HG02981 (cell line): ENCODE measurements around the gene YWHAQ.
"Not testable (repeated sequence)": the region's sequence is repeated elsewhere in the genome, so short reads cannot be mapped to it uniquely, and the experiment has no call there.

Experiments used
- ATAC-seq: cut with Tn5 transposase; IDR thresholded peaks from one replicate; pipeline ENCODE4 v1.9.1; 2021; ENCODE audit warnings: mild to moderate bottlenecking, moderate library complexity; ENCODE audit not compliant: unreplicated experiment

The YWHAQ gene

DNA sequence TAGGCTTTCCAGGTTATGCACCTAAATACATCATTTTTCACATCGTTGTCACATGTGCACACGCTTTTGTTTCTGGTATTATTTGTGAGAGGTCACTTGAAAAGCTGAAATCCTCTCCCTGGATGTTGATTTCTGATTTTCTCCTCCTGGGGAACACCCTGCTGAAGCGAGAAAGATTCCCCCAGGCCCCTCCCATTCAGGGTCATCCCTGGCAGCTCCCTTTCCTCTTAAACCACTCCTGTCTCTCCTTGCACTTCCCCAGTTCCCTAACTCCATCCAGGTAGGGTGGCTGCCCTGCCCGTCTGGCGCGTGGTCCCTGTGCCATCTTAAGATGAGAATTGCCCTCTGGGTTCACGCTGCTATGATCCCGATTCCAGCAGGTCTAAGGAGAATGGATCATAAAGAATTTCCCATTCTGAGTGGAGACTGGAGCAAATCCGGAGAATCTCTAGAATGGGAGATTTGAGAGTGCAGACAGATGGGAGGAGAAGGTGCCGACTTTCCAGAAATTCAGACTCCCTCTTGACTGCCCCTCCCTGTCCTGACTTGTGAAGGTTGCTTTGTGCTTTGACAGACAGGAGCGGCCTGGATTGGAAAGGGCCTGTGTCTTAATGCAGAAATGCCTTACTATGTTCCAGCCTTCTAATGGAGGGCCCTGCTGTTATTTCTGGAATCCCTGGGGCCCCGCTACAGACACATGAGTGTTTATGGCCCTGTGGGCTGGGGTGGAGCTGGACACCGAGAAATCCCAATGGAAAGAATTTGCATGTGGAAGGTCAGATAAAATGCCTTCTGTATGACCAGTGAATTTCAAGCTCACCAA, 1.3 kb upstream of the YWHAQ start:
- ATAC-seq = no peak

DNA sequence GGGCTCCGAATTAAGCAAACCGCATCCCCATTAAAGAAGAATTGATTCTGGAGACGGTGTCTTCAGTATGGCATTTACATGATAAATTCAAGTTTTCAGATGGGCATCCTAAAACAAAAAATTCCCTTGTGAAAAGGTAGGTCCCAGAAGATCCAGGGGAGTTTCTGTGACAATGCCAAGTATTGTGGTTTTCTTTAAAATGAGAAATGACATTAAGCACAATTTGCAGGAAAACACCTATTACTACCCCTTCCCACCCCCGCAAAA, 689 bp upstream of the YWHAQ start:
- no peak for ATAC-seq

GRCh38 chr2:9630117-9630735, 571 bp downstream of the YWHAQ start:
- peak; percentile 41 for ATAC-seq

DNA sequence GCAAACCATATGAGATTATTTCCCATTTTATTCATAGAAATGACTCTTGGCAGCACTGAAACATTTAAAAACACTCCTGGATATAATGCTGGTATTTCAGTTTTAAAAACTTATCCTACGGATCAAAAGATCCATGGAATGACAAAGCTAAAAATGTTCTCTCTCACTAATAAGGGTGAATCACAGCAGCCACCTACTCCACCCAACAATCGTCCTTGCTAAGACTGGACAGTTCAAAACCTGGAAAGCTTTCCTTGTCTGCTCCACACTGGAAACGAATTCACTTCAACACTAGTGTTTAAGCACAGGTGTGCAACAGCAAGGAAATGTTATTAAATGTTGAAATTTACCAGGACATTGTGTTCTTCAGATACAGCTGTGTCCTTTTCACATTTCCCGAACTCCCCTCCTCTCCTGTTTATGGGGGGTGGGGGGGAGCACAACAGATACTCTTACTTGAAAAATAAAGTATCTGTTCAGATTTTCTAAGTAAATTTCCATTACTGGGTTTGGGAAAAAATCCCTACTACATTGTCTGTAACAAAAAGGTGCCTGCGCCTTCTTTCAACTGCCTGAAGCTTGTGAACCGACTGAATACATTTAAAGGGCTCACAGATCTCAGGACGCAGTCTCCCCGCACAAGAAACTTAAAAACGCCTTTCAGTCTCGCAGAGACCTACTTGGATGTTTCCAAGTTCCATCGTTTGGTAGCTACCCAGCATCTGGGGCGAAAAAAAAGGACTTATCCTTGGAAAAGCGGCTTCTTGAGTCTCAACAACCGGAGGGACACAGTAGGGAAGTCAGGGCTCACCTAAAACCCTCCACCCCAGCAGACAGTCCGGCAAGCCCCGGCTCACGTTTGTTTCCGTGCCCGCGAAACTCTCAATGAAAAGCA, 1.3 kb downstream of the YWHAQ start:
- ATAC-seq = no peak

DNA sequence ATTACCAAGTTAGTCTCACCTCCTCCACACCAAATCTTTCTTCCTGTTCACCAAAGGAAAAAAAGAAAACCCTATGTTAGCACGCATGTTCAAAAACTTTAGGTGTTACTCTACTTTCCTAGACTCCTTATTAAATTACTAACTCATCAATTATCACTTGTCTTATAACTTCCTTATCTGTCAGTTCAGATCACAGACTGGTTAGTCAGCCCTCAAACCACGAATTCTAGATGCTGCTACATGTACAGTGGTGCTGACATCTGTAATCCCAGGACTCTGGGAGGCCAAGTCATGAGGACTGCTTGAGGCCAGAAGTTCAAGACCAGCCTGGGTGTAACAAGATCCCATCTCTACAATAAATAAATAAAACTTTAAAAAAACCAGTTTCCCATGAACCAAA, 3.5 kb downstream of the YWHAQ start:
- ATAC-seq = no peak

GRCh38 chr2:9623151-9623550, 7.6 kb downstream of the YWHAQ start:
- no peak for ATAC-seq

DNA sequence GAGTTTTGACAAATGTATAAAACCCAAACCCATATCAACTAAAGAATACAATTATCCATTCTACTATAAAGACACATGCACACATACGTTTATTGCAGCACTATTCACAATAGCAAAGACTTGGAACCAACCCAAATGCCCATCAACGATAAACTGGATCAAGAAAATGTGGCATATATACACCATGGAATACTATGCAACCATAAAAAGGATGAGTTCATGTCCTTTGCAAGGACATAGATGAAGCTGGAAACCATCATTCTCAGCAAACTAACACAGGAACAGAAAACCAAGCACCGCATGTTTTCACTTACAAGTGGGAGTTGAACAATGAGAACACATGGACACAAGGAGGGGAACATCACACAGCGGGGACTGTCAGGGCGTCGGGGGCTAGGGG, 9.1 kb downstream of the YWHAQ start:
- ATAC-seq = not testable (repeated sequence)

DNA sequence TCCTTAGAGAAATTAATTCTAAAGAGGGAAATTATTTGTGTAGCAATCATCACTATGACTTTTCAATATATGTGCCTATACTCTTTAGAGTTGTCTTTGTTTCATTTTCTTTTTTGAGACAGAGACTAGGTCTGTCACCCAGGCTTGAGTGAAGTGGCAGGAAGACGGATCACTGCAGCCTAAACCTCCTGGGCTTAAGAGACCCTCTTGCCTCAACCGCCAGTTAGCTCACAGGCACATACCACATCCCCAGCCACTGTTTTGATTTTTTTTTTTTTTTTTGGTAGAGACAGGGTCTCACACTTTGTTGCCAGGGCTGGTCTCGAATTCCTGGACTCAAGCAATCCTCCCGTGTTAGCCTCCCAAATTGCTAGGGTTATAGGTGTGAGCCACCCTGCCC, 12.4 kb downstream of the YWHAQ start:
- ATAC-seq = peak; percentile 76

GRCh38 chr2:9617749-9618148, 13.0 kb downstream of the YWHAQ start:
- ATAC-seq = no peak

DNA sequence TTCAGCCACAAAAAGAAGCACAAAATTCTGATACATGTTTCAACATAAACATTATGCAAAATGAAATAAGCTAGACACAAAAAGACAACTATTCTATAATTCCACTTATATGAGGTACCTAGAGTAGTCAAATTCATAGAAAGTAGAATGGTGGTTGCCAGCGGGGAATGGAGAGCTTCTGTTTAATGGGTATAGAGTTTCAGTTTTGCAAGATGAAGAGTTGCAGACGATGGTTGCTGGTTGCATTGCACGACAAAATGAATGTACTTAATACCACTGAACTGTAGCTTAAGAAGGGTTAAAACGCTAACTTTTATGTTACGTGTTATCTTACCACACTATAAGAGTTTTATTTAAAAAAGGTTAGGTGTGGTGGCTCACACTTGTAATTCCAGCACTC, 13.5 kb downstream of the YWHAQ start:
- no peak for ATAC-seq

GRCh38 chr2:9614562-9614961, 16.2 kb downstream of the YWHAQ start:
- ATAC-seq = no peak

- ATAC-seq = no peak
These were observed 17.5 kb downstream of the YWHAQ start for GRCh38 chr2:9613291-9613690.

- not testable (repeated sequence) for ATAC-seq
These were observed 19.3 kb downstream of the YWHAQ start for GRCh38 chr2:9611549-9611912.

- ATAC-seq = no peak
These were observed 19.8 kb downstream of the YWHAQ start for GRCh38 chr2:9610781-9611548.

GRCh38 chr2:9608491-9608890, 22.3 kb downstream of the YWHAQ start:
- ATAC-seq = peak; percentile 6

DNA sequence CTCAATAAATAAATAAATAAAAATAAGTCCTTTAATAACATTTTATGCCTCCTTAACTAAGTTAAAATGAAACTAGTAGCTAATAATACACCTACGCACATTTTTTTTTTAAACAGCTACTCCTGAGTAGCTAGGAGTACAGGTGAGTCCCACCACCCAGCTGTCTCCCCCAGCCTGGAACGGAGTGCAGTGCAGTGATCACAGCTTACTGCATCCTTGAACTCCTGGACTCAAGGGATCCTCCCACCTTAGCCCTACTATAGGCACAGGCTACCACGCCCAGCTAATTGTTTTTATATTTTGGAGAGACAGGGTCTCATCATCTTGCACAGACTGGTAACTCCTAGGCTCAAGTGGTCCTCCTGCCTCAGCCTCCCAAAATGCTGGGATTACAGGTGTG, 28.4 kb downstream of the YWHAQ start:
- ATAC-seq = no peak

DNA sequence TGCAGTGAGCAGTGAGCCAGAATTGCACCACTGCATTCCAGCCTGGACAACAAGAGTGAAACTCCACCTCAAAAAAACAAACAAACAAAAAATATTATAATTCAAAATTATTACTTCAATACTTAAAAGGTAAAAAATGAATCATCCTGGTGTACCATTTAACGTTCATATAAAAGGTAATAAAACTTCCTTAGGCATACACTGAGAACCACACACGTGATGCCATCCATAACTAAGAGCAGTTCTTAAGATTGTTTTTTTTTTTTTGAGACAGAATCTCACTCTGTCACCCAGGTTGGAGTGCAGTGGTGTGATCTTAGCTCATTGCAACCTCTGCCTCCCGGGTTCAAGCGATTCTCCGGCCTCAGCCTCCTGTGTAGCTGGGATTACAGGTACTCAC, 29.4 kb downstream of the YWHAQ start:
- no peak for ATAC-seq

DNA sequence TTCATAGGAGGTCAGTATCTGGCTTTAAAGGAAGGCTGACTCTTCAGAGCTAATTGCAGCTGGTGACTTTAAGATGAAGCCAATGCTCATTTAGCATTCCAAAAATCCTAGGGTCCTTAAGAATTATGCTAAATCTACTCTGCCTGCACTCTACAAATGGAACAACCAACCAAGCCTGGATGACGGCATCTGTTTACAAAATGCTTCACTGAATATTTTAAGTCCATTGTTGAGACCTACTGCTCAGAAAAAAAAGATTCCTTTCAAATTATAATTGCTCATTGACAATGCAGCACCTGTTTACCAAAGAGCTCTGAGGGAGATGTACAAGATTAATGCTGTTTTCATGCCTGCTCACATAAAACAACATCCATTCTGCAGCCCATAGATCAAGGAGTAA, 31.4 kb downstream of the YWHAQ start:
- no peak for ATAC-seq

DNA sequence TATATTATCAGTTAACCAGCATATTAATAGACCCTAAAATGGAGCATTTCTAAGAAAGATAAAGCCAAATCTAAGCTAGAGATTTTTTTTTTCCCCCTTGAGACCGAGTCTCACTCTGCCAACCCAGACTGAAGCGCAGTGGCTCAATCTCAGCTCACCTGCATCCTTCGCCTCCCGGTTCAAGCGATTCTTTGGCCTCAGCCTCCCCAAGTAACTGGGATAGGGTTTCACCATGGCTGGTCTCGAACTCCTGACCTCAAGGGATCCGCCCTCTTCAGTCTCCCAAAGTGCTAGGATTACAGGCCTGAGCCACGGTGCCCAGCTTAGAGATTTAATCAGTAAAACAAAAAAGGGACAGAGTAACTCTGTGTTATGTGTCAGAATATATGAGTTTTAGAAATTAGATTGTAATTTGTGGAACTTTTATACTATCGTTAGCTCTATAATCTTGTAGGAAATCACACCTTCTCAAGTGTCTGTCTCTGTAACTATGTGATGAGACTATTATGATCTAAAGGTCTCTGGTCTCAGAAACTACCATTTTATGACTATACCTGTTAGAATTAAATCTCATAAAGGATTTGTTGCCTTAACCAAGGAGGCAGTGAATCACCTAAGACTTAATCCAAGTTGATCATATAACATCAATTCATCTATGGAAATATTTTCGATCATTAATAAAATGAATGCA, 34.0 kb downstream of the YWHAQ start:
- ATAC-seq = no peak

- no peak for ATAC-seq
These were observed 35.1 kb downstream of the YWHAQ start for GRCh38 chr2:9595746-9596145.

- ATAC-seq = not testable (repeated sequence)
These were observed 35.5 kb downstream of the YWHAQ start for GRCh38 chr2:9595256-9595655.
